ENCODE results near the gene CRAMP1.
A peak's percentile ranks its signal among the peaks of the same experiment; 100 is the strongest.

Gene CRAMP1

DNA sequence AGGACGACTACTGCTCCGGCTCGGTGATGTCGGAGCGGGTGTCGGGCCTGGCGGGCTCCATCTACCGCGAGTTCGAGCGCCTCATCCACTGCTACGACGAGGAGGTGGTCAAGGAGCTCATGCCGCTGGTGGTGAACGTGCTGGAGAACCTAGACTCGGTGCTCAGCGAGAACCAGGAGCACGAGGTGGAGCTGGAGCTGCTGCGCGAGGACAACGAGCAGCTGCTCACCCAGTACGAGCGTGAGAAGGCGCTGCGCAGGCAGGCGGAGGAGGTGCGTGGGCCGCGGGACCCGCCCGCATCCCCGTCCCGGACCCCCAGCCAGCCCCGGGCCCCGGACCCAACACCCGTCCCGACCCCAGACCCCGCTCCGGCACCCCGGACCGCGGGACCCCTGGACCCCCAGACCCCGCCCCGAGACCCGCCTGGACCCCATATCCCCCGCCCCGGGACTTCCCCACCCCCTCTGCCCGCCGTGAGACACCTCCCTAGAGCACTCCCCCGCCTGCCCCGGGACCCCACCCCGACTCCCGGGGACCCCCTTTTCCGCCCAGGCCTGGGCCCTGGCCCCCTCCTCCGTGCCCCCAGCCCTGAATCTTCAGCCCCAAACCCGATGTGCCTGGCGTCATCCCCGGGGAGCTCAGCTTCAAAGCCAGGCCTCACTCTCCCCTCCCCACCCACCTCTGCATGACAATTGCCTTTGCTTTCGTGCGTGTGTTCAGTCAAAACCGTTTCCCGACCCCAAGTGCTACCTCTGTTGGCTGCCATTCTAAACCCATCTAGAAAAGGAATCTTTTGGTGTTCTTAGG, 94.4 kb downstream of the CRAMP1 start:
- no peak overlapping the region for H2BK120ac ChIP-seq (ENCODE audit: low read depth, low read length)

DNA sequence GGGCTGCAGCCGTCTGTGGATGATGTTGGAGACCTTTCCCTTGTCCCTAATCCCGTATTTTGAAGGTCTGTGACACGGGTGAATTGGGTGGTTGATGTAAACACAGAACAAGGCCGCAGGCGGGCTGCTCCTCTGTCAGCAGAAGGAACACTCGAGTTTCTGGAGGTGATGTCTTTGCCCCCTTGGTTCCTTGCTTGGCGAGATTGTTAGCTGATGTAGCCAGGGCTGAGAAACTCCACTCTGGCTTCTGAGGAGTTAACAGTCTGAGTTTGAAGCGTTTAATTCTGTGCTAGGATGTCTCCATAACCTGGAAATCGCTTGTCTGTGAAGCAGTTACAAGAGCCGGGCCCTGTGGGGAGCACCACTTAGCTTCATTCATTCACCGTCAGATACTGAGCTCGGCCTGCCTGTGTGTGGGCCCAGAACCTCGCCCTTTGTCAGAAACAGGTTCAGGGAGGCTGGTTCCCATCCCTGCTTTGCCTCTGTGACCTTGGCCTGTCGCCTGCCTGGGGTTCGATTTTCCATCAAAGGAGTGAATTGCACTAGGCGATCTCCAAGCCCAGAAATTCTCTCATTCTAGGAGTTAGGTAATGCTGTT, 95.1 kb downstream of the CRAMP1 start:
- H2AK5ac ChIP-seq (ENCODE audit: low read depth, low read length), result no peak overlapping the region
- no peak for DNase-seq (ENCODE audit: low spot score)
- no peak overlapping the region for H4K91ac ChIP-seq (ENCODE audit: low read depth, low read length, poor library complexity)
- H3K27ac ChIP-seq (replicated peaks; ENCODE audit: low read length), result no peak overlapping the region
- peak overlapping the region; percentile 76 for H3K23ac ChIP-seq (ENCODE audit: low read depth, low read length, poor library complexity)
- no peaks in the 10 kb centered on the region for H3K9me3 ChIP-seq (replicated peaks in 1 of 2; ENCODE audit: control insufficient read depth in 2 of 2, insufficient read depth in 1 of 2, low read depth in 1 of 2, low read length in 2 of 2)
- no peak overlapping the region for H3K18ac ChIP-seq (ENCODE audit: low read length)
- no peak overlapping the region for H2AFZ ChIP-seq (ENCODE audit: low read length)
- H3K4me1 ChIP-seq (ENCODE audit: control insufficient read depth in 2 of 2, insufficient read depth in 1 of 2, low read depth in 1 of 2, low read length in 2 of 2), result peaks cover 5 to 12% of the 10 kb centered on the region in 2 donors
- H3K9ac ChIP-seq (ENCODE audit: low read depth, low read length, poor library complexity), result peak overlapping the region; percentile 47
- no peaks in the 10 kb centered on the region for H3K27me3 ChIP-seq (ENCODE audit: control insufficient read depth in 3 of 3, insufficient read depth in 3 of 3, low read depth in 1 of 3, low read length in 3 of 3)
- H3K4ac ChIP-seq (ENCODE audit: low read length), result no peak overlapping the region
- no peak overlapping the region for H3K14ac ChIP-seq (ENCODE audit: low read length)
- no peak overlapping the region for H4K8ac ChIP-seq (ENCODE audit: low read depth, low read length)
- H2BK5ac ChIP-seq (ENCODE audit: low read length), result no peak overlapping the region
- H3K79me1 ChIP-seq (ENCODE audit: low read depth, low read length), result peaks cover 15% of the 10 kb centered on the region
- H2BK15ac ChIP-seq (ENCODE audit: low read length), result no peak overlapping the region
- peaks cover 5 to 33% of the 10 kb centered on the region in 2 donors for H3K36me3 ChIP-seq (replicated peaks in 1 of 2; ENCODE audit: control insufficient read depth in 2 of 2, insufficient read depth in 2 of 2, low read length in 2 of 2)
- H2BK12ac ChIP-seq (ENCODE audit: low read length), result no peak overlapping the region
- no CpG with 5 or more reads among the region's 16 CpGs for WGBS, 2 donors (ENCODE audit: extremely low coverage in 2 of 2, insufficient read length in 2 of 2, insufficient replicate concordance in 1 of 2)
- H3K4me3 ChIP-seq (ENCODE audit: low read length in 2 of 2), result peak overlapping the region; percentile 78 to 98
- peak overlapping the region; percentile 89 for H3K4me2 ChIP-seq (ENCODE audit: insufficient read depth, low read length, poor library complexity, severe bottlenecking)
- no peak overlapping the region for H2BK120ac ChIP-seq (ENCODE audit: low read depth, low read length)

More for the DNA sequence above, 94.4 kb downstream of the CRAMP1 start:
- H4K91ac ChIP-seq (ENCODE audit: low read depth, low read length, poor library complexity), result no peak overlapping the region
- H3K14ac ChIP-seq (ENCODE audit: low read length), result peak overlapping the region; percentile 98
- H2BK15ac ChIP-seq (ENCODE audit: low read length), result peak overlapping the region; percentile 71
- WGBS, 2 donors (ENCODE audit: extremely low coverage in 2 of 2, insufficient read length in 2 of 2, insufficient replicate concordance in 1 of 2), result no CpG with 5 or more reads among the region's 62 CpGs
- H2BK12ac ChIP-seq (ENCODE audit: low read length), result peak overlapping the region; percentile 99
- peak overlapping the region; percentile 93 for H2AFZ ChIP-seq (ENCODE audit: low read length)
- H3K4me3 ChIP-seq (ENCODE audit: low read length in 2 of 2), result peak overlapping the region; percentile 98
- no peak overlapping the region for H4K8ac ChIP-seq (ENCODE audit: low read depth, low read length)
- H3K9ac ChIP-seq (ENCODE audit: low read depth, low read length, poor library complexity), result peak overlapping the region; percentile 100
- H3K23ac ChIP-seq (ENCODE audit: low read depth, low read length, poor library complexity), result peak overlapping the region; percentile 100
- H2BK5ac ChIP-seq (ENCODE audit: low read length), result no peak overlapping the region
- peak overlapping the region; percentile 97 for H3K4ac ChIP-seq (ENCODE audit: low read length)
- peak overlapping the region; percentile 98 for H3K18ac ChIP-seq (ENCODE audit: low read length)
- H3K27ac ChIP-seq (replicated peaks; ENCODE audit: low read length), result no peak overlapping the region
- no peaks in the 10 kb centered on the region for H3K9me3 ChIP-seq (replicated peaks in 1 of 2; ENCODE audit: control insufficient read depth in 2 of 2, insufficient read depth in 1 of 2, low read depth in 1 of 2, low read length in 2 of 2)
- peaks cover 9 to 40% of the 10 kb centered on the region in 2 donors for H3K36me3 ChIP-seq (replicated peaks in 1 of 2; ENCODE audit: control insufficient read depth in 2 of 2, insufficient read depth in 2 of 2, low read length in 2 of 2)
- peak overlapping the region; percentile 86 for H2AK5ac ChIP-seq (ENCODE audit: low read depth, low read length)
- peaks cover 15% of the 10 kb centered on the region for H3K79me1 ChIP-seq (ENCODE audit: low read depth, low read length)
- no peak for DNase-seq (ENCODE audit: low spot score)
- no peaks in the 10 kb centered on the region for H3K27me3 ChIP-seq (ENCODE audit: control insufficient read depth in 3 of 3, insufficient read depth in 3 of 3, low read depth in 1 of 3, low read length in 3 of 3)
- peak overlapping the region; percentile 89 for H3K4me2 ChIP-seq (ENCODE audit: insufficient read depth, low read length, poor library complexity, severe bottlenecking)
- peaks cover 5 to 12% of the 10 kb centered on the region in 2 donors for H3K4me1 ChIP-seq (ENCODE audit: control insufficient read depth in 2 of 2, insufficient read depth in 1 of 2, low read depth in 1 of 2, low read length in 2 of 2)

DNA sequence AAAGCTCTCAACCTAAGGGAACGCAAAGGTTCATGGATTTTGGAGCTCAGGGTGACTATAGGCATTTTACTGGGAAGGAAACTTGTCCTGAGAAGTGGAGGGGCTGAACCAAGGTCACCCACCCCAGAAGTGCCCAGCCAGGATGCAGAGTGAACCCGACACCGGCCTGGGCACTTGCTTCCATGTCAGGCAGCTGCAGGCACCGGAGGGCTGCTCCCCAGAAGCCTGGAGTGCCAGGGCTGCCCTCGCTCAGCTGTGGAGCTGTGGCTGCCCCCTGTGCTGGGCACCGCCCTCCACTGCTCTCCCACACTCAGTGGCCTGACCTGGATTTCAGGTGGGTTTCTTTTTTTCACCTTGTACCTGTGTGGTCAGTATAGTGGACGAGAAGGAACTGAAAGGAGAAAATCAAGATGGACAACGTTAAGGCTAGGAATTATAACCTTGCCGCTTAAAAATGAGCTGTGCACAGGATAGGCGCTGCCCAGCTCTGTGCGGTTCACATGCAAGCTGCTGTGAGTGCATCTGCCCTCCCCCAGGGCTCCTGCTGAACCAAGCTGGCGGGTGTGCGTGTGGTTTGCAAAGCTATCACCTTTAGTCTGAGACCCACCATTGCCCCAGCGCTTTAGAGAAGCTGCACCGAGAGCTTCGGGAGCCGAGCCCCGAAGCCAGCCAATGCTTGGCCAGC, 96.1 kb downstream of the CRAMP1 start:
- Histone ChIP-seq H3K14ac (ENCODE audit: low read length) (no peak overlapping the region), H3K27me3 (ENCODE audit: control insufficient read depth in 3 of 3, insufficient read depth in 3 of 3, low read depth in 1 of 3, low read length in 3 of 3) (no peaks in the 10 kb centered on the region), H3K9ac (ENCODE audit: low read depth, low read length, poor library complexity) (peak overlapping the region; percentile 60), H2BK5ac (ENCODE audit: low read length) (no peak overlapping the region), H3K4me1 (ENCODE audit: control insufficient read depth in 2 of 2, insufficient read depth in 1 of 2, low read depth in 1 of 2, low read length in 2 of 2) (peaks cover 5 to 12% of the 10 kb centered on the region in 2 donors), H2BK15ac (ENCODE audit: low read length) (no peak overlapping the region), H4K91ac (ENCODE audit: low read depth, low read length, poor library complexity) (no peak overlapping the region), H3K79me1 (ENCODE audit: low read depth, low read length) (peaks cover 20% of the 10 kb centered on the region), H2AFZ (ENCODE audit: low read length) (no peak overlapping the region), H2BK12ac (ENCODE audit: low read length) (no peak overlapping the region), H3K4ac (ENCODE audit: low read length) (no peak overlapping the region), H2AK5ac (ENCODE audit: low read depth, low read length) (no peak overlapping the region), H2BK120ac (ENCODE audit: low read depth, low read length) (no peak overlapping the region), H3K23ac (ENCODE audit: low read depth, low read length, poor library complexity) (peak overlapping the region; percentile 20), H3K18ac (ENCODE audit: low read length) (no peak overlapping the region), H3K4me2 (ENCODE audit: insufficient read depth, low read length, poor library complexity, severe bottlenecking) (no peak overlapping the region), H3K4me3 (ENCODE audit: low read length in 2 of 2) (peak overlapping the region in 1 of 2 donors; percentile 98), H3K36me3 (replicated peaks in 1 of 2; ENCODE audit: control insufficient read depth in 2 of 2, insufficient read depth in 2 of 2, low read length in 2 of 2) (peaks cover 2 to 23% of the 10 kb centered on the region in 2 donors), H3K9me3 (replicated peaks in 1 of 2; ENCODE audit: control insufficient read depth in 2 of 2, insufficient read depth in 1 of 2, low read depth in 1 of 2, low read length in 2 of 2) (no peaks in the 10 kb centered on the region), H3K27ac (replicated peaks; ENCODE audit: low read length) (no peak overlapping the region), H4K8ac (ENCODE audit: low read depth, low read length) (no peak overlapping the region)
- WGBS, 2 donors (ENCODE audit: extremely low coverage in 2 of 2, insufficient read length in 2 of 2, insufficient replicate concordance in 1 of 2), result no CpG with 5 or more reads among the region's 18 CpGs
- DNase-seq (ENCODE audit: low spot score), result no peak

DNA sequence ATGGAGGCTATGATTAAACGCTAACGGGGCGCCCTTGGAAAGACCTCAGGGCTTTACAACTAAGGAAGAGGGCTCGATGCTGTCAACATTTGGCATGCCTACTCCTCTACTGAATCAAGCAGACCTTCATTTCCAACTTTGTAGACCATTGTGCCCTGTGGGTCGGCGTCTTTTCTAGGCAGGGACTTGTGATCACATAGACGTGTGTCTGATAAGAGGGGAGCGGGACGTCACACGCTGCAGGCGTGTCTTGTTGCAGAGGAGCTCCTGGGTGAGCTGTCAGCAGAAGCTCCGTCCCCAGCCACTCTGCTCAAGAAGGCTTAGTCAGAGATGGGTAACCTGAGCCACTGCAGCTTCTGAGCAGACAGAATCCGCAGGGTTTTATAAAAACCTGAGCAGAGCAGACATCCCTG, 96.6 kb downstream of the CRAMP1 start:
- Histone ChIP-seq H3K4ac (ENCODE audit: low read length) (no peak overlapping the region), H3K79me1 (ENCODE audit: low read depth, low read length) (peaks cover 21% of the 10 kb centered on the region), H3K9ac (ENCODE audit: low read depth, low read length, poor library complexity) (no peak overlapping the region), H2AFZ (ENCODE audit: low read length) (no peak overlapping the region), H2BK5ac (ENCODE audit: low read length) (no peak overlapping the region), H2BK15ac (ENCODE audit: low read length) (no peak overlapping the region), H3K18ac (ENCODE audit: low read length) (no peak overlapping the region), H3K36me3 (replicated peaks in 1 of 2; ENCODE audit: control insufficient read depth in 2 of 2, insufficient read depth in 2 of 2, low read length in 2 of 2) (peaks cover 2 to 20% of the 10 kb centered on the region in 2 donors), H4K8ac (ENCODE audit: low read depth, low read length) (no peak overlapping the region), H3K27me3 (ENCODE audit: control insufficient read depth in 3 of 3, insufficient read depth in 3 of 3, low read depth in 1 of 3, low read length in 3 of 3) (no peaks in the 10 kb centered on the region), H3K9me3 (replicated peaks in 1 of 2; ENCODE audit: control insufficient read depth in 2 of 2, insufficient read depth in 1 of 2, low read depth in 1 of 2, low read length in 2 of 2) (no peaks in the 10 kb centered on the region), H2AK5ac (ENCODE audit: low read depth, low read length) (no peak overlapping the region), H2BK120ac (ENCODE audit: low read depth, low read length) (no peak overlapping the region), H3K4me3 (ENCODE audit: low read length in 2 of 2) (no peak overlapping the region), H3K23ac (ENCODE audit: low read depth, low read length, poor library complexity) (peak overlapping the region; percentile 20), H3K27ac (replicated peaks; ENCODE audit: low read length) (no peak overlapping the region), H4K91ac (ENCODE audit: low read depth, low read length, poor library complexity) (no peak overlapping the region), H3K4me1 (ENCODE audit: control insufficient read depth in 2 of 2, insufficient read depth in 1 of 2, low read depth in 1 of 2, low read length in 2 of 2) (peaks cover 5 to 12% of the 10 kb centered on the region in 2 donors), H2BK12ac (ENCODE audit: low read length) (no peak overlapping the region), H3K4me2 (ENCODE audit: insufficient read depth, low read length, poor library complexity, severe bottlenecking) (no peak overlapping the region), H3K14ac (ENCODE audit: low read length) (no peak overlapping the region)
- DNase-seq (ENCODE audit: low spot score), result no peak
- no CpG with 5 or more reads among the region's 13 CpGs for WGBS, 2 donors (ENCODE audit: extremely low coverage in 2 of 2, insufficient read length in 2 of 2, insufficient replicate concordance in 1 of 2)

Measured in neuronal stem cell (in vitro differentiated cells).